ENCODE results near the gene GTF3C5.

DNA sequence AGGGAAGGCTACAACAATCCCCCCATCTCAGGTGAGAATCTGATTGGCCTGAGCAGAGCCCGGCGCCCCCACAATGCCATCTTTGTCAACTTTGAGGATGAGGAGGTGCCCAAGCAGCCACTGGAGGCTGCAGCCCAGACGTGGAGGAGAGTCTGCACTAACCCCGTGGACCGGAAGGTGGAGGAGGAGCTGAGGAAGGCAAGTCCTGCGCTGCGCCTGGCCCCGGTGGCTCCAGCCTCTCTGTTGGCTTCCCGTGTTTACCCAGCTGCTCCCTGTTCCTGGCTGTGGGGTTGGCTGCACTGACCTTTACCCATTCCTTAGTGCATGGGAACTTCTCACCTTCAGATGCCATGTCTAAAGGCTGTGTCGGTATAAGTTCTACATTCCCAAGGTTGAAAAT, 20.0 kb downstream of the GTF3C5 start:
- TF ChIP-seq, protein P1, sequence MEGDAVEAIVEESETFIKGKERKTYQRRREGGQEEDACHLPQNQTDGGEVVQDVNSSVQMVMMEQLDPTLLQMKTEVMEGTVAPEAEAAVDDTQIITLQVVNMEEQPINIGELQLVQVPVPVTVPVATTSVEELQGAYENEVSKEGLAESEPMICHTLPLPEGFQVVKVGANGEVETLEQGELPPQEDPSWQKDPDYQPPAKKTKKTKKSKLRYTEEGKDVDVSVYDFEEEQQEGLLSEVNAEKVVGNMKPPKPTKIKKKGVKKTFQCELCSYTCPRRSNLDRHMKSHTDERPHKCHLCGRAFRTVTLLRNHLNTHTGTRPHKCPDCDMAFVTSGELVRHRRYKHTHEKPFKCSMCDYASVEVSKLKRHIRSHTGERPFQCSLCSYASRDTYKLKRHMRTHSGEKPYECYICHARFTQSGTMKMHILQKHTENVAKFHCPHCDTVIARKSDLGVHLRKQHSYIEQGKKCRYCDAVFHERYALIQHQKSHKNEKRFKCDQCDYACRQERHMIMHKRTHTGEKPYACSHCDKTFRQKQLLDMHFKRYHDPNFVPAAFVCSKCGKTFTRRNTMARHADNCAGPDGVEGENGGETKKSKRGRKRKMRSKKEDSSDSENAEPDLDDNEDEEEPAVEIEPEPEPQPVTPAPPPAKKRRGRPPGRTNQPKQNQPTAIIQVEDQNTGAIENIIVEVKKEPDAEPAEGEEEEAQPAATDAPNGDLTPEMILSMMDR (IDR thresholded peaks at IDR 0.05), result no peak
- no peak for TF ChIP-seq POLR2A (IDR thresholded peaks at IDR 0.05)
